ENCODE results near the gene ZKSCAN3. TPM values are rescaled to one million over a fixed set of nuclear protein-coding genes. Genes with fewer than 3 reads are reported as not detected.

The ZKSCAN3 gene
- total RNA-seq, 1 donor from 2014 or later: 12.6 TPM

DNA sequence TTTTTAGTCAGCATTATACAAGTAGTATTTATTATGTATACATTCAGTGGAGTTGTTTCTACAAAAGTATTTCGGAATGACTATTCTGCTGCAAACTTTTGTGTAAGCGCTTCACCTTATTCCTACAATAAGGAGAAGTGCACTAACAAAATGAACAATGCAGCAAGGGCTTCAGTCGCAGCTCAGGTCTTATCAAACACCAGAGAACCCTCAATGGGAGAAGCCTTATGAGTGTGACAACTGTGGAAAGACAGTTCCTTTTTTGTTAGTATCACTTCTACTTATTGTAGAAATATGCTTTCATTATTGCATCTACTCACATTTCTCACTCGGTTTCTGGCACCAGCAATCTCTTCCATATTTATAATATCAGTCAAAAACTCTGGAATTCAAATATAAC lies 18.8 kb downstream of the ZKSCAN3 start:
- H3K4me1 Mint-ChIP-seq (ENCODE audit: unreplicated experiment): no peaks in the 10 kb centered on the region
- H3K27me3 Mint-ChIP-seq: no peaks in the 10 kb centered on the region
- no peak for DNase-seq (ENCODE audit: extremely low spot score, unreplicated experiment)
- H3K36me3 Mint-ChIP-seq: peaks cover 9% of the 10 kb centered on the region
- H3K4me3 Mint-ChIP-seq: no peak overlapping the region
- H3K27ac Mint-ChIP-seq: no peak overlapping the region
- TF ChIP-seq, protein P1, sequence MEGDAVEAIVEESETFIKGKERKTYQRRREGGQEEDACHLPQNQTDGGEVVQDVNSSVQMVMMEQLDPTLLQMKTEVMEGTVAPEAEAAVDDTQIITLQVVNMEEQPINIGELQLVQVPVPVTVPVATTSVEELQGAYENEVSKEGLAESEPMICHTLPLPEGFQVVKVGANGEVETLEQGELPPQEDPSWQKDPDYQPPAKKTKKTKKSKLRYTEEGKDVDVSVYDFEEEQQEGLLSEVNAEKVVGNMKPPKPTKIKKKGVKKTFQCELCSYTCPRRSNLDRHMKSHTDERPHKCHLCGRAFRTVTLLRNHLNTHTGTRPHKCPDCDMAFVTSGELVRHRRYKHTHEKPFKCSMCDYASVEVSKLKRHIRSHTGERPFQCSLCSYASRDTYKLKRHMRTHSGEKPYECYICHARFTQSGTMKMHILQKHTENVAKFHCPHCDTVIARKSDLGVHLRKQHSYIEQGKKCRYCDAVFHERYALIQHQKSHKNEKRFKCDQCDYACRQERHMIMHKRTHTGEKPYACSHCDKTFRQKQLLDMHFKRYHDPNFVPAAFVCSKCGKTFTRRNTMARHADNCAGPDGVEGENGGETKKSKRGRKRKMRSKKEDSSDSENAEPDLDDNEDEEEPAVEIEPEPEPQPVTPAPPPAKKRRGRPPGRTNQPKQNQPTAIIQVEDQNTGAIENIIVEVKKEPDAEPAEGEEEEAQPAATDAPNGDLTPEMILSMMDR (conservative IDR thresholded peaks at IDR 0.05): no peak
- no peaks in the 10 kb centered on the region for H3K9me3 Mint-ChIP-seq

DNA sequence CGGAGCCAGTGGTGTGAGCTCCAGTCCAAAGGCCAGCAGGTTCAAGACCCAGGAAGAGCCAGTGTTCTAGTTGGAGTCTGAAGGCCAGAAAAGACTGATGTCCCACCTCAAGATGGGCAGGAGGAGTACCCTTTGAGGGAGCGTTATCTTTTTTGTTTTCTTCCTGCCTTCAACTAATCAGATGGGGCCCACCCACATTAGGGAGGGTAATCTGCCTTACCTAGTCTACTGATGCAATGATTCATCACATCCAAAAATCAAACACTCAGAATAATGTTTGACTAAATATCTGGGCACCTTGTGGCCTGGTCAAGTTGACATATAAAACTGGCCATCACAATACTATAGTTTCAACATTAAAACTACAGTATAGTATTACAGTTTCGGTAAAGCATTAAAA lies 19.7 kb downstream of the ZKSCAN3 start:
- no peak overlapping the region for H3K4me3 Mint-ChIP-seq
- TF ChIP-seq, protein P1 (conservative IDR thresholded peaks at IDR 0.05): no peak
- no peaks in the 10 kb centered on the region for H3K4me1 Mint-ChIP-seq (ENCODE audit: unreplicated experiment)
- H3K27me3 Mint-ChIP-seq: no peaks in the 10 kb centered on the region
- peaks cover 9% of the 10 kb centered on the region for H3K36me3 Mint-ChIP-seq
- no peaks in the 10 kb centered on the region for H3K9me3 Mint-ChIP-seq
- no peak overlapping the region for H3K27ac Mint-ChIP-seq
- DNase-seq (ENCODE audit: extremely low spot score, unreplicated experiment): no peak

DNA sequence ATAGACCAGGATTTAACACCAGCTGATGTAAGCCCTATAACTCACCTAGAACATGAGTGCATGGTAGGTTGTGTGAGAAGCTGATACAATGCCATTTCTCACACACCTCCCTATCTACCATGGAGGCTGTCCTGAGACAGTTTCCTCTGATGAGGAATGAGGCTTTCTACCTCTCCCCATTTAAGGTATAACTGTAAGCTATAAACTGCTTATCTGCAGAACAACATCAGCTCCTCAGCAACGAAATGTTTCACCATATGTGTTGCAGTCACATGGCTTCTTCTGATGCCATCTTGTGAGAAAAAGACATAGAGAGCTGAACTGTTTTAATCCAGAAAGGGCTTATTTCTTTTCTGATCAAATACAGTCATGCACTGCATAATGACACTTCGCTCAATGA lies 20.7 kb downstream of the ZKSCAN3 start:
- H3K4me1 Mint-ChIP-seq (ENCODE audit: unreplicated experiment): no peaks in the 10 kb centered on the region
- no peak for DNase-seq (ENCODE audit: extremely low spot score, unreplicated experiment)
- H3K27ac Mint-ChIP-seq: no peak overlapping the region
- no peak overlapping the region for H3K4me3 Mint-ChIP-seq
- H3K9me3 Mint-ChIP-seq: no peaks in the 10 kb centered on the region
- no peaks in the 10 kb centered on the region for H3K27me3 Mint-ChIP-seq
- TF ChIP-seq, protein P1 (conservative IDR thresholded peaks at IDR 0.05): no peak
- peaks cover 9% of the 10 kb centered on the region for H3K36me3 Mint-ChIP-seq

DNA sequence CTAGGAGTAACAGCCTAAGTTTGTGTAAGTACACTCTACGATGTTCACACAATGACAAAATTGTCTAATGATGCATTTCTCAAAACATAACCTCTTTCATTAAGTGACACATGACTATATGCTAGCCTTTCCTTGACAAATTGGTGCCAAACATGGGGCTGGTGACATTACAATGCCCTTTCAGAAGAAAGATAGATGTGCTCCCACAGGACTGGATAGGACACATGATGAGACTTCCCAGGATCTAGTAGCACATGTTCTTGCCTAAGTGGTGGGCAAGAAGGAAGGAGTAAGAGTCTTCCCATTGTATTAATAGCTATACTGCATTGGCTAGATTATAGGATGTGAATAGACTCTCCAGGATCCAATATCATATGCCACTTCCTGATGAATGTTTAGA lies 21.5 kb downstream of the ZKSCAN3 start:
- H3K27ac Mint-ChIP-seq: no peak overlapping the region
- no peaks in the 10 kb centered on the region for H3K27me3 Mint-ChIP-seq
- no peak for DNase-seq (ENCODE audit: extremely low spot score, unreplicated experiment)
- H3K9me3 Mint-ChIP-seq: no peaks in the 10 kb centered on the region
- peaks cover 10% of the 10 kb centered on the region for H3K36me3 Mint-ChIP-seq
- H3K4me3 Mint-ChIP-seq: no peak overlapping the region
- TF ChIP-seq, protein P1 (conservative IDR thresholded peaks at IDR 0.05): no peak
- no peaks in the 10 kb centered on the region for H3K4me1 Mint-ChIP-seq (ENCODE audit: unreplicated experiment)

DNA sequence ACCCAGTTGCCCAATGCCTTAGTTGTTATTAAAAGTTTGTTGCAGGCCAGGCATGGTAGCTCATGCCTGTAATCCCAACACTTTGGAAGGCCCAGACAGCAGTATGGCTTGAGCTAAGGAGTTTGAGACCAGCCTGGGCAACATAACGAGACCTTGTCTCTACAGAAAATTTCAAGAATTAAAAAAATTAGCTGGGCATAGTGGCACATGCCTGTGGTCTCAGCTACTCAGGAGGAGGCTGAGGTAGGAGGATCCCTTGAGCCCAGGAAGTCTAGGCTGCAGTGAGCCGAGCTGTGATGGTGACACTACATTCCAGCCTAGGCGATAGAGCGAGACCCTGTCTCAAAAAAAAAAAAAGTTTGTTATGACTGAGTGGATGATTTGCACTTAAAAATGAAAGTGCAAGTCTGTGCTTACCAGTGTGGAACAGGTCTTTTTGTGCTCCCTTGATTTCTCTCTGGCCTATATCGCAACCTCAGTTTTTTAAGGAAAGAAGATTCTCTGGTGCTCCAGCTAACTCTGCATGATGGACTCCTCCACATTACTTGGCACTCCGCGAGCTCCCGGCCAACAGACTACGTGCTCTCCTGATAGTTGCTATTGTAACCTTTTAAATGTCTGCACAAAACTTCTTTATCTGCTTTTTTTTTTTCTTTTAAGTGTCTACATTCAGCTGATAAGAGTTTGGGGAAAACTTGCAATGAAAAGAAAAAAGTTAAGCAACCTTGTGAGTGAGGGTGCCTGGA lies 22.1 kb downstream of the ZKSCAN3 start:
- TF ChIP-seq, protein P1 (conservative IDR thresholded peaks at IDR 0.05): no peak
- H3K9me3 Mint-ChIP-seq: no peaks in the 10 kb centered on the region
- DNase-seq (ENCODE audit: extremely low spot score, unreplicated experiment): no peak
- H3K27ac Mint-ChIP-seq: no peak overlapping the region
- H3K4me1 Mint-ChIP-seq (ENCODE audit: unreplicated experiment): no peaks in the 10 kb centered on the region
- no peaks in the 10 kb centered on the region for H3K27me3 Mint-ChIP-seq
- H3K36me3 Mint-ChIP-seq: peaks cover 10% of the 10 kb centered on the region
- H3K4me3 Mint-ChIP-seq: no peak overlapping the region

All from type B pancreatic cell (in vitro differentiated cells).